Upper lobe of right lung (tissue), 1 donor: Measurements from ENCODE around the gene SCN2B. TPM values are rescaled to one million over a fixed set of nuclear protein-coding genes. Genes with fewer than 3 reads are reported as not detected.

Experiments
- ATAC-seq: fragments of 200-7000 bp; cut with Tn5 transposase; one replicate; pipeline ENCODE4 v1.9.1; 2020; ENCODE audit warnings: mild to moderate bottlenecking, moderate library complexity
- DNase-seq: peaks from one replicate; pipeline ENCODE4 v3.0.0-alpha.2; 2020
- H3K27ac ChIP-seq: fragments of 200-600 bp; one replicate; pipeline ENCODE4 v1.8.0; 2022
- H3K27me3 ChIP-seq: fragments of 200-600 bp; one replicate; pipeline ENCODE4 v1.8.0; 2022; ENCODE audit warnings: mild to moderate bottlenecking
- H3K36me3 ChIP-seq: fragments of 200-600 bp; one replicate; pipeline ENCODE4 v1.8.0; 2022
- H3K4me1 ChIP-seq: fragments of 200-600 bp; one replicate; pipeline ENCODE4 v1.8.0; 2022
- H3K4me3 ChIP-seq: fragments of 200-600 bp; one replicate; pipeline ENCODE4 v1.8.0; 2022; ENCODE audit warnings: mild to moderate bottlenecking
- H3K9me3 ChIP-seq: fragments of 200-600 bp; one replicate; pipeline ENCODE4 v1.8.0; 2022
- intact Hi-C: fragments of 100-400 bp; cut with DNase I; formaldehyde crosslinking; loops from one replicate; pipeline ENCODE4 v1.11.0; 2022
- total RNA-seq: library from RNA; stranded (reverse); fragmentation: NEBNext Ultra II Directional; extraction: Animal tissue kit (Norgen Biotek cat#: 25700); gene quantifications from one replicate; pipeline ENCODE4 v1.2.1, GENCODE V29; 2021
- TF ChIP-seq, protein P1 (sequence below): fragments of 200-600 bp; IDR thresholded peaks from one replicate; pipeline ENCODE4 v1.8.0; 2022; ENCODE audit warnings: antibody characterized with exemption
- donor health status: DM: no; HTN: yes; CAD: no; lungs with severe emphysema.

The SCN2B gene
- total RNA-seq, 1 donor from 2014 or later: 2.5 TPM

- intact Hi-C loops: no loop called here
- DNase-seq (no peak), ATAC-seq (no peak)
- Histone ChIP-seq H3K9me3 (no peaks in the 10 kb centered on the region), H3K27ac (no peak overlapping the region), H3K27me3 (no peaks in the 10 kb centered on the region), H3K4me1 (peaks cover 10% of the 10 kb centered on the region), H3K36me3 (no peaks in the 10 kb centered on the region), H3K4me3 (no peak overlapping the region)
- TF ChIP-seq, protein P1, sequence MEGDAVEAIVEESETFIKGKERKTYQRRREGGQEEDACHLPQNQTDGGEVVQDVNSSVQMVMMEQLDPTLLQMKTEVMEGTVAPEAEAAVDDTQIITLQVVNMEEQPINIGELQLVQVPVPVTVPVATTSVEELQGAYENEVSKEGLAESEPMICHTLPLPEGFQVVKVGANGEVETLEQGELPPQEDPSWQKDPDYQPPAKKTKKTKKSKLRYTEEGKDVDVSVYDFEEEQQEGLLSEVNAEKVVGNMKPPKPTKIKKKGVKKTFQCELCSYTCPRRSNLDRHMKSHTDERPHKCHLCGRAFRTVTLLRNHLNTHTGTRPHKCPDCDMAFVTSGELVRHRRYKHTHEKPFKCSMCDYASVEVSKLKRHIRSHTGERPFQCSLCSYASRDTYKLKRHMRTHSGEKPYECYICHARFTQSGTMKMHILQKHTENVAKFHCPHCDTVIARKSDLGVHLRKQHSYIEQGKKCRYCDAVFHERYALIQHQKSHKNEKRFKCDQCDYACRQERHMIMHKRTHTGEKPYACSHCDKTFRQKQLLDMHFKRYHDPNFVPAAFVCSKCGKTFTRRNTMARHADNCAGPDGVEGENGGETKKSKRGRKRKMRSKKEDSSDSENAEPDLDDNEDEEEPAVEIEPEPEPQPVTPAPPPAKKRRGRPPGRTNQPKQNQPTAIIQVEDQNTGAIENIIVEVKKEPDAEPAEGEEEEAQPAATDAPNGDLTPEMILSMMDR: no peak
Observed at GRCh38 chr11:118170231-118170630, 6.2 kb downstream of the SCN2B start.

GRCh38 chr11:118169300-118170140, 6.9 kb downstream of the SCN2B start:
- peaks cover 4% of the 10 kb centered on the region for H3K4me1 ChIP-seq

GRCh38 chr11:118168751-118169150, 7.7 kb downstream of the SCN2B start:
- no peak for ATAC-seq
- Histone ChIP-seq H3K9me3 (no peaks in the 10 kb centered on the region), H3K4me3 (no peak overlapping the region), H3K36me3 (no peaks in the 10 kb centered on the region), H3K27ac (no peak overlapping the region), H3K4me1 (peaks cover 4% of the 10 kb centered on the region), H3K27me3 (no peaks in the 10 kb centered on the region)
- TF ChIP-seq, protein P1: no peak
- intact Hi-C loops: no loop called here
- DNase-seq: no peak

More at GRCh38 chr11:118169300-118170140, 6.9 kb downstream of the SCN2B start:
- DNase-seq (no peak), ATAC-seq (no peak)
- intact Hi-C loops: no loop called here
- no peaks in the 10 kb centered on the region for H3K9me3 ChIP-seq
- TF ChIP-seq, protein P1: no peak
- no peak overlapping the region for H3K4me3 ChIP-seq
- H3K27me3 ChIP-seq: no peaks in the 10 kb centered on the region
- no peak overlapping the region for H3K27ac ChIP-seq
- no peaks in the 10 kb centered on the region for H3K36me3 ChIP-seq

- H3K27ac ChIP-seq: no peak overlapping the region
- intact Hi-C loops: no loop called here
- peaks cover 4% of the 10 kb centered on the region for H3K4me1 ChIP-seq
- H3K27me3 ChIP-seq: no peaks in the 10 kb centered on the region
- no peaks in the 10 kb centered on the region for H3K36me3 ChIP-seq
- TF ChIP-seq, protein P1: no peak
- H3K4me3 ChIP-seq: no peak overlapping the region
- DNase-seq (no peak), ATAC-seq (no peak)
- no peaks in the 10 kb centered on the region for H3K9me3 ChIP-seq
Observed at GRCh38 chr11:118168316-118168715, 8.1 kb downstream of the SCN2B start.

GRCh38 chr11:118167906-118168305, 8.5 kb downstream of the SCN2B start:
- H3K9me3 ChIP-seq: no peaks in the 10 kb centered on the region
- H3K4me3 ChIP-seq: no peak overlapping the region
- no peak overlapping the region for H3K27ac ChIP-seq
- H3K36me3 ChIP-seq: no peaks in the 10 kb centered on the region
- intact Hi-C loops: no loop called here
- ATAC-seq: no peak
- no peak for DNase-seq
- no peaks in the 10 kb centered on the region for H3K27me3 ChIP-seq
- peaks cover 4% of the 10 kb centered on the region for H3K4me1 ChIP-seq
- TF ChIP-seq, protein P1: no peak
